Measurements from ENCODE around the gene PSMB5.
A peak's percentile ranks its signal among the peaks of the same experiment; 100 is the strongest.

The PSMB5 gene

GRCh38 chr14:23034498-23035302, at the start of gene PSMB5:
Gene PSMB5, minus strand, starts transcription at chr14:23034900. Its CDS starts 19 bp downstream, at chr14:23034881.
- DNase-seq, result peak; percentile 94

GRCh38 chr14:23080474-23080873, 45.8 kb upstream of the PSMB5 start:
- no peak for DNase-seq

DNA sequence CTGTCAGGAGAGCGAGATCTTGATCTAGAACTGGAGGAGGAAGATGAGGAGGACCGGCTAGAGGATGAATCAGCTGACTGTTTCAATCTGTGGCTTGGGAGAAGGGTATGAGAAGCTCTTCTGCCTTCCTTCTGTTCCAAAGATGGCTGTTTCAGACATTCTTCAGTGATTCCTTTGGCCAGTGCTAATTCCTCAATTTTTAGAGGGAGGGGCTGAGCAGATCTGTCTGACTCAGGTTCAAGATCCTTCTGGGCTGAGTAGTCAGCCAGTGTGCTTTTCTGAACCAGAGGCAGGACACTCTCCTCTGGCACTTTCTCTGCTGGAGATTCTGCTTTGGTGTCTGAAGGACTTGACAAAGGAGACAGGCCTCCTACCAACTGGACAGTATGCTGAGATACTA, 45.0 kb upstream of the PSMB5 start:
- no peak for DNase-seq

DNA sequence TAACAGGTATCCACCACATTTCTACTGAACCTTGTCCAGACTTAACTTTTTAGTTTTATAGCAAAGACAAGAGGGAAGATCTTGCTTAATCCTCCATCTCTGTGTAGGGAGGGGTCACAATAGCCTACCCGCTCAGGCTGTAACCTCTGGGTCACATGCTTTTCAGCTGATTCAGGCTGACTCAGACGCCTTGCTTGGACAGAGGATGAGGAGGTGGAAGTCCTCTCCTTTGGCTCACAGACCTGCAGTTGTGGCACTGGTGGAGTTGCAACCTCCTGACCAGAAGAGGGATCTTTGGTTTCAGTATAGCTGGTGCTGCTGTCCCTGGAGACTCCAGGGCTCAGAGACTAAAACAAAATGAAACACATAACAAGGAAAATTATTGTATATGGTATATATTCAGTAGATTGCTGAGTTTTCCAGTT, 44.0 kb upstream of the PSMB5 start:
- no peak for DNase-seq

GRCh38 chr14:23077962-23078361, 43.3 kb upstream of the PSMB5 start:
- no peak for DNase-seq

GRCh38 chr14:23076785-23077408, 42.2 kb upstream of the PSMB5 start:
- peak; percentile 55 for DNase-seq

GRCh38 chr14:23074906-23075305, 40.2 kb upstream of the PSMB5 start:
- no peak for DNase-seq

DNA sequence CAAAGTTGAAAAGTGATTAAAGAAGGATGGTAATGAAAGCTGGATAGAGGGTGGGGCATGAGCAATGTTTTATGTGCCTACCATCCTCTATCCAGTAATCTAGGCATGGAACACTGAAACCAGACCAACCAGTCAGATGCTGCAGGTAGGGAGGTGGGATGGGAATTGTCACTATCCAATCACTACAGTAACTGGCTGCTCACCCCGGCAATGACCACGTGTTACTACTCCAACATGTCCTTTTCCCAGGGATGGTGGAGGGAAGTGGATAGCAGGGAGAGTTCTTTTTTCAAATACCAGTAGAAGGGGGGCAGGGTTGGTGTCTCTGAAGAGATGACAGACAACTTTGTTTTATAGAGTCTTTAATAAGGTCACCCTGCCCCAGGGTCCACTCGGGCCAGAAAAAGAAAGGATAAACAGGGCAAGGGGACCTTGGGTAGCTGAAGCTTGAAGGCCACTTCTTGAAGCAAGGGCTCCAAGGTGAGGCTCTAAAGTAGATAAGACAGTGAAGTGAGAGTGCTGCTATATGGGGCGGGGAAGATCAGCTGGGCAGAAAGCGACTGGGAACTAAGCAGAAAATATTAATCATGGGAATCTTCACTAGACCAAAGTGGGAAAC, 37.3 kb upstream of the PSMB5 start:
- DNase-seq, result no peak

DNA sequence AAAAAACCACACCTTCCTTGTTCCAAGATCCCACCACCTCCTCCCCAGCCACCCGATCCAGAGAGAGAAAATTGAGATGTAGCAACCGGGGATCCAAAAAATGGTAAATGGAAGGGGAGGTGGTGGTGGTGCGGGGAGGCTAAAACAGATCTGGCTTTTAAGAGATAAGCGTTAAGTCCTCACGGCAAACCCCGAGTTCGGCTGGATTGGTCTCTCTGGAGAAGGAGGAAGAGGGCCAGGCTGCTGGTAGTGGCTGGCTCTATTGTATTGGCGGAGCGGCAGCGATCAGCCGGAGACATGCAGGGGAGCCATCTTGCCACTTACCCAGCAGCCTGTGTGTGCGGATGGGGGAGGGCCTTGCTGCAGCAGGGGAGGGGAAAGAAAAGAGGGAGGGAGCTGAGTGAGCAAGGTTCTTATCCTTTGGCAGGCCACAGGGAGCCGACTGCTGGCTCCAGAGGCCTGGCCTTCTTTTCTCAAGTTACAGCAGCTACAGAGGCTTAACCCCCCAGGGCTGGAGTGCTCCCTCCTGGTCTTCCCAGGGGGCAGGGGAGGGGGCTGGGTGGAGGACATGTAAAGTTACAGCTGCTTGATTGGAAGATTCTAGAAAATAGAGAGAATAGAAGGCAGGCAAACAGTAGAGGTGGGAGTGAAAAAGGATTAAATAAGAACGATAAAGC, 36.7 kb upstream of the PSMB5 start:
- DNase-seq, result peak; percentile 81

DNA sequence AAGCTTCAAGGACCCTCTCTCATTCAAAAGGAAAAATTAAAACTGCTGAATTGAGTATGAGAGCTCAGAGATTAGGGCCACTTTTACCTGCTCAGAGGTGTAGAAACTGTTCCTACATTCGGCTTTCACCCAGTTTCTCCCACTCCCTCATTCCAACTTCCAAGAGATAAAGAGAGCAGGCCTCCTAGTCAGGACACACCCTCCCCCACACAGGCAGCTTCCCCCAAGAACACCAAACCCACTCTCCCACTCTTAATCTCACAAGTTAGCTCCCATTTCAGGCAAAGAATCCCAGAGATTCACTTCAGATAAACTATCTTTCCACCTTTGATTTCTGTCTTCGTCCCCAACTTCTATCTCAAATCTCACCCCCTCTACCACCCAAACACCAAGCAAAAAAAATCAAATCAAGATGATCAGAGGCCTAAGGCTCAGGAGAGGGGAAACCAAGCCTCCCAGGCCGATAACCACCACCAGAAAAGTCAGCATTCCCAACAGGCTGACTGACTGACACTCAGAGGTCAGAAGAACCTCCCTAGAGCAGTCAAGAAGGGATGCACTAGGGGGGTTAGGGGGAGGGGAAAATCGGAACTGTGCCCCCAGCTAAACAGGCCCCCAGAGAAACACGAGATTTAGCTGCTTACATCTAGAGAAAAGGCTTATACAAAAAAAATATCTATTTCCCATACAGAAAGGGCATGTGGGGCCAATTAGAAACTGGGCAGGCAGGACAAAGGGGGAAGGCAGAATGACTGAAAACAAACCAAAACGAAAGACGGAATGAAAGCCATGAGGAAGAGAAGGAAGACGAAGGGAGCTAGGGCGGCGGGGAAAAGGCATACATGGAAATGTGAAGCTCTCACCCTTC, 35.8 kb upstream of the PSMB5 start:
- DNase-seq, result no peak

GRCh38 chr14:23069413-23069806, 34.7 kb upstream of the PSMB5 start:
- no peak for DNase-seq

- peak; percentile 84 for DNase-seq
Observed at GRCh38 chr14:23068789-23069412, 34.2 kb upstream of the PSMB5 start.

- no peak for DNase-seq
Observed at GRCh38 chr14:23067847-23068788, 33.4 kb upstream of the PSMB5 start.

GRCh38 chr14:23066855-23067744, 32.4 kb upstream of the PSMB5 start:
- no peak for DNase-seq

GRCh38 chr14:23066368-23066767, 31.7 kb upstream of the PSMB5 start:
- DNase-seq, result no peak

DNA sequence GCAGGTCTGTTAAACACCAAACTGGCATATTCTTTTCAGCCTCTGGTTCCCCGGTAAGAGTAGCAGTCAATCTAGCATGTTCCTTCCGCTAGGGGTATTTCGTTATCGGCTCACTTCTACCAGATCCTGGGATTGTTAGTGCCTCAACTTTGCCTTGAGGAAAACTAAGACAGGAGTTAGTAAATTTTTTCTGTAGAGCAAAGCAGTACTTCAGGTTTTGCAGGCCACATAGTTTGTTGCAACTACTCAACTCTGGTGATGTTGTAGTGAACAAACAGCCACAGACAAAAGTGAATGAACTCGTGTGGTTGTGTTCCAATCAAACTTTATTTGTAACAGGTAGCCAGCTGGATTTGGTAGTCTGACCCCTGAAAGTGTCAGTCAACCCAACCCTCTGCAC, 28.9 kb upstream of the PSMB5 start:
- no peak for DNase-seq

- DNase-seq, result no peak
Observed at GRCh38 chr14:23062002-23062401, 27.3 kb upstream of the PSMB5 start.

DNA sequence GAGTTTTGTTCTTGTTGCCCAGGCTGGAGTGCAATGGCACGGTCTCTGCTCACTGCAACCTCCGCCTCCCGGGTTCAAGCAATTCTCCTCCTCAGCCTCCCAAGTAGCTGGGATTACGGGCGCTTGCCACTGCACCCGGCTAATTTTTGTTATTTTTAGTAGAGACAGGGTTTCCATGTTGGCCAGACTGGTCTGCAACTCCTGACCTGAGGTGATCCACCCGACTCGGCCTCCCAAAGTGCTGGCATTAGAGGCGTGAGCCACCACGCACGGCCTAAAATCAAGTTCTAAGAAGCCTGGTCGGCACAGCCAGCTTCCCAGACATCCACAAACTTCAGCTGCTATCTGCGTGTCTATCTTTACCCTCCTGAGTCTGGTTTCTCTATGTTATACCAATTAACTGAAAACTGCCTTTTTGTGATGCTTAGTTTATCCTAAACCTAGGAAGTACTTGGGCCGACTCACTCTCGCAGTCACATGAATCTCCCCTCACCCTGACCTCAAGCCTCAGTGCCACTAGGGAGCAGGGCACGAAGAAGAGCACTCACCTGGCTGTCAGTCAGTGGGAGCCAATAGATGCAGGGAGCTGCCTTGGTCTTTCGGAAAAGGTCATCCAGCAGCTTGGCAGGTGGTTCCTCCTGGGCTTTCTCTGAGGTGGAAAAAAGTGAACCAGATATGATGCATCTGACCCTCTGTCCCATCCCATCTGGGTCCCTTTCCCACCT, 26.0 kb upstream of the PSMB5 start:
- DNase-seq, result no peak
